Vagina (tissue), 2 donors: ENCODE results near the gene APP.

Experiments used
- POLR2A ChIP-seq, 2 donors: fragments of 450-650 bp; IDR thresholded peaks; one replicate each; pipeline ENCODE4 v1.6.1; 2017; ENCODE audit warnings: antibody characterized with exemption in 2 of 2, mild to moderate bottlenecking in 2 of 2, moderate library complexity in 2 of 2
- TF ChIP-seq, protein P1 (sequence below), 3 experiments: fragments of 450-650 bp in 2 of 3; fragments of 200-600 bp in 1 of 3; sonication (generic) in 1 of 3; IDR thresholded peaks; one replicate each; pipeline ENCODE4 v1.5.1; 2017 to 2019; ENCODE audit warnings: antibody characterized with exemption in 3 of 3, mild to moderate bottlenecking in 2 of 3, moderate library complexity in 2 of 3

DNA sequence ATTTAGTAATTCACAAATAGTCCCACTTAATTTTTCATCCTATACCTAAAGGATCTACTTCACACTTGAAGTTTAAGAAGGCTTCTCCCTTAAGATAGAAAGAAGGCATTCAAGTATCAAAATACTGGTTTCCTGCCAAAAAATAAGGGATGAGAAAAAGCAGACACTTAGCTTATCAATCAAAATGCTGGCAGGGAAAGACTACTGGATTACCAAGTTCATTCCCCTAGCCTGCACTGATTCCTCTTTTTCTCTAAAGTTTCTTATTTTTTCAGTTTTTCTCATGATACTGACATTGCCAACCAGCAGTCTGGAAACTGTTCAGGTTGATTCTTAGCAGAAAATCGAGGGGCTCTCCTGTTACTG, 231.2 kb downstream of the APP start:
- TF ChIP-seq, protein P1, sequence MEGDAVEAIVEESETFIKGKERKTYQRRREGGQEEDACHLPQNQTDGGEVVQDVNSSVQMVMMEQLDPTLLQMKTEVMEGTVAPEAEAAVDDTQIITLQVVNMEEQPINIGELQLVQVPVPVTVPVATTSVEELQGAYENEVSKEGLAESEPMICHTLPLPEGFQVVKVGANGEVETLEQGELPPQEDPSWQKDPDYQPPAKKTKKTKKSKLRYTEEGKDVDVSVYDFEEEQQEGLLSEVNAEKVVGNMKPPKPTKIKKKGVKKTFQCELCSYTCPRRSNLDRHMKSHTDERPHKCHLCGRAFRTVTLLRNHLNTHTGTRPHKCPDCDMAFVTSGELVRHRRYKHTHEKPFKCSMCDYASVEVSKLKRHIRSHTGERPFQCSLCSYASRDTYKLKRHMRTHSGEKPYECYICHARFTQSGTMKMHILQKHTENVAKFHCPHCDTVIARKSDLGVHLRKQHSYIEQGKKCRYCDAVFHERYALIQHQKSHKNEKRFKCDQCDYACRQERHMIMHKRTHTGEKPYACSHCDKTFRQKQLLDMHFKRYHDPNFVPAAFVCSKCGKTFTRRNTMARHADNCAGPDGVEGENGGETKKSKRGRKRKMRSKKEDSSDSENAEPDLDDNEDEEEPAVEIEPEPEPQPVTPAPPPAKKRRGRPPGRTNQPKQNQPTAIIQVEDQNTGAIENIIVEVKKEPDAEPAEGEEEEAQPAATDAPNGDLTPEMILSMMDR (IDR thresholded peaks at IDR 0.05) = no peak
- TF ChIP-seq POLR2A (IDR thresholded peaks at IDR 0.05) = no peak
